Renal cortex interstitium (tissue), 15 donors: Measurements from ENCODE around the gene TNFAIP3. TPM values are rescaled to one million over a fixed set of nuclear protein-coding genes. Genes with fewer than 3 reads are reported as not detected.
"Not testable (repeated sequence)": the region's sequence is repeated elsewhere in the genome, so short reads cannot be mapped to it uniquely, and the experiment has no call there.

Experiments
- DNase-seq, 11 donors: peaks; one replicate each; pipeline ENCODE4 v3.0.0-alpha.2; 2013; ENCODE audit warnings: low read depth in 9 of 11, low spot score in 4 of 11; ENCODE audit errors: extremely low read depth in 1 of 11
- long read RNA-seq, 16 experiments: transcript quantifications; one replicate each; lab custom pipeline, GENCODE V29; 2026
- polyA plus RNA-seq, 3 donors: library from polyadenylated mRNA; unstranded; fragments of 120-200 nt; gene quantifications; one replicate each; pipeline ENCODE4 v1.2.1, GENCODE V29; 2013; ENCODE audit not compliant: insufficient read length in 3 of 3

Gene TNFAIP3
- 10 to 100 TPM in 1 of 3 donors, 1 to 10 TPM in 2; 7.7 to 11.3 (median 7.9) TPM for polyA plus RNA-seq
- long read RNA-seq, donor 1, partial matches to known transcripts: 0 of 1 reads
- long read RNA-seq, donor 1, other reads (novel, unspliced or antisense): 0 of 1 reads
- long read RNA-seq, donor 2: 0 reads
- long read RNA-seq, donor 3: 0 reads
- long read RNA-seq, donor 4, full-length matches to known transcripts: 1 of 1 reads
- long read RNA-seq, donor 4, partial matches to known transcripts: 0 of 1 reads
- long read RNA-seq, donor 4, other reads (novel, unspliced or antisense): 0 of 1 reads
- long read RNA-seq, donor 5: 0 reads
- long read RNA-seq, donor 6: 0 reads
- long read RNA-seq, donor 7: 0 reads
- long read RNA-seq, donor 8: 0 reads
- long read RNA-seq, donor 9: 0 reads
- long read RNA-seq, donor 10: 0 reads
- long read RNA-seq, donor 11, full-length matches to known transcripts: 2 of 2 reads
- long read RNA-seq, donor 11, partial matches to known transcripts: 0 of 2 reads
- long read RNA-seq, donor 11, other reads (novel, unspliced or antisense): 0 of 2 reads
- long read RNA-seq, donor 12, partial matches to known transcripts: 0 of 1 reads
- long read RNA-seq, donor 12, other reads (novel, unspliced or antisense): 0 of 1 reads
- long read RNA-seq, donor 13: 0 reads
- long read RNA-seq, donor 14, full-length matches to known transcripts: 1 of 1 reads
- long read RNA-seq, donor 14, partial matches to known transcripts: 0 of 1 reads
- long read RNA-seq, donor 14, other reads (novel, unspliced or antisense): 0 of 1 reads
- long read RNA-seq, donor 15: 0 reads
- long read RNA-seq, donor 16, full-length matches to known transcripts: 4 of 4 reads
- long read RNA-seq, donor 16, partial matches to known transcripts: 0 of 4 reads
- long read RNA-seq, donor 16, other reads (novel, unspliced or antisense): 0 of 4 reads

DNA sequence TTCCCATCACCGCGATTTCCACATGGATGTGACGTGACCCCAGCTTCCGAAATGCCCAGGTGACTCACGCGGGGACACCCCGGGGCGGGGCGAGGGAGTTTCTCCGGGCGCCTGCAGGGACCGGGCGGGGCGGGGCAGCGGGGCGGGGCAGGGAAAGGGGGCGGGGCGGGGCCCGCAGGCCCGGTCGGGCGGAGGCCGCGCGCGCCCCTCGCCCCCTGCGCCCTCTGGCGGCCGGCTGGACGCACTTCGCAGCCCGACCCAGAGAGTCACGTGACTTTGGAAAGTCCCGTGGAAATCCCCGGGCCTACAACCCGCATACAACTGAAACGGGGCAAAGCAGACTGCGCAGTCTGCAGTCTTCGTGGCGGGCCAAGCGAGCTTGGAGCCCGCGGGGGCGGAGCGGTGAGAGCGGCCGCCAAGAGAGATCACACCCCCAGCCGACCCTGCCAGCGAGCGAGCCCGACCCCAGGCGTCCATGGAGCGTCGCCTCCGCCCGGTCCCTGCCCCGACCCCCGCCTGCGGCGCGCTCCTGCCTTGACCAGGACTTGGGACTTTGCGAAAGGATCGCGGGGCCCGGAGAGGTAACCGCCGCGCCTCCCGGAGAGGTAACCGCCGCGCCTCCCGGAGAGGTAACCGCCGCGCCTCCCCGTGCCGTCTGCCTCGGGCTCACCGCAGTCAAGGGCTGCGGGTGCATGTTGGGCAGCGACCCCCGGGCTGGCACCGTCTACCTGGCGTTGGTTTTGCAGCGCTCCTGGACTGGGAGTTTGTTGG is at the start of gene TNFAIP3:
TNFAIP3 (plus strand) TSS at position 346 of the 771 bp plus-strand sequence. CDS start 3,969 bp downstream, outside the sequence.
- DNase-seq: peak; percentile 74 to 89 (median 87)

DNA sequence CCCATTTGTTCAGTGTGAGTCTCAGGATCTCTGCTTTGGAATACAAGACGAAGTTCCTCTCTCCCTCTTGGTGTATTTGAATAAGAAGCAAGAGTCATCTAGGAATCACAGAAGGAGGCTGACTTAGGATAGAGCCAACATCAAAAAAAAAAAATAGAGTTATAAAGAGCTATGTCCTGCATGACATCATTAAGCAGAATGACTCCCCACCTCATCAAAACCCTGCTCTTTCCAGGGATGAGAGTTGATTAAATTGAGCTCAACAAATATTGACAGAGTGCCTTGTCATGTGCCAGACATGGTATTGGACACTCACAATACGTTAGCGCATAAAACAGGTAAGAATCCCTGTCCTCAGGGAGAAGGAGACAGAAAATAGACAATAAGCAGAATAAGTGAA is 48.6 kb upstream of the TNFAIP3 start:
- no peak for DNase-seq

DNA sequence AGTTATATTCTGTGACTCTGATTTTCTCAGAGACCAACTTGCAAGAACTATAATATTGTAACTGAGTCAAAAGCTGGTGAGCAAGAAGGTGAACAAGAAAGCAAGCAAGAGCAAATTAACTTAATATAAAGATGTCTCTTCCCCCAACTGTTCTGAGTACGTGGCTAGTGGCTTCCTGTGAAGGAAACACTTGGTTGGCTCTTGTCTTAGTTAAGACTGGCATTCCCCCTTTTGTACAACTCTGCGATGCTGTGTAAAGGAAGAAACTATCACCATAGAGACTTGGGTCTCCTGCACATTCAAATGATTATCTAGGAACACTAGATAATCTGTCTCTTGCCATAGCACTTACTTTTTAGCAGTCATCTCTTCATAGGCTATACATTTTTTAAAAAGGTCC is 47.3 kb upstream of the TNFAIP3 start:
- no peak for DNase-seq

DNA sequence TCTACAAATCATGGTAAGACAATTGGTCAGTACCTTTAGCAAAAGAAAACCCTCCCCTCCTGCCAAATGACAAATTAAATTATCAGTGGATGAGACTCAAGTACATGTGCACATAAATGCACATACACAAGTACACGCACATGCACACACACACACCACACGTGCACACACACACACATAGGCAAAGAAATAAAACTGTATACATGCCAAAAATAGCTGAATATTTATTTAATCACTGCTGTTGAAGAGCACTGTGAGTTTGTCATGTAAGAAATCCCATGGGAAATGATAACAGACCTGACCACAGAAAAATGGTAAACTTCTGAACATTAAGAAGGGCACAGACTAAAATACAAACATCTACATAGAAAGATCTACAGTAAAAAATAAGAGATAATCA is 46.6 kb upstream of the TNFAIP3 start:
- DNase-seq: no peak

DNA sequence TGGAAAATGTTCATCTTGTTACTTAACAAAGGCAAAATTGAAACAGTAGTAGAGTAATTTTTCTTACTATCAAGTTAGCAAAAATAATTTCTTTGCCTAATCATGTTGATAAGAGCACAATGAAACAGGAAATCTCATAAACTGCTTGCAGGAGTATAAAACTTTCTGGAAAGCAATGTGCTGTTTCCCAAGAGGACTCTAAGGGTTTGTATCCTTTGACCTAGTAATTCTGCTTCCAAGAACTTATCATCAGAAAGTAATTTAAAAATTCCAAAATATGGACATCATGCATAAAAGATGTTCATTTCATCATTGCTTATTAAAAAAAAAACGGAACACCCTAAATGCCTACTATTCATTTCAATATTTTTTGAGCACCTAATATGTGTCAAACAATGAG is 46.1 kb upstream of the TNFAIP3 start:
- DNase-seq: no peak

DNA sequence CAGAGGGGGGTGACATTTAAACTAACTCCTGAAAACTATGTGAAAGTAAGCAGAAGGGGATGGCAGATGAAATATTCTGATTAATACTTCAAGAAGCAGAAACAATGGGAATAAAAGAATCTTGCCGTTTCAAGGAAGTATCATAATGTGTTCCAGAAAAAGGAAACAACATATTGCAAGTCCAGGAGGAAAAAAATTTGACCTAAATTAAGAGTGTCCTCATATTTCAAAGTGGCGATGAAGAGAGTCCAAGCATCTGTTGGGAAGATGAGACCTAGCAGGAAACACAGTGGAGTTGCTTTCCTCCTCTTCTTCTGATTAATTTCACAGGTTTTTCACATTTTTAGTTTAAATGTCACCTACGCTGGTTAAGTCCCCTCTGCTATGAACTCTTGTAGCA is 45.6 kb upstream of the TNFAIP3 start:
- DNase-seq: no peak

DNA sequence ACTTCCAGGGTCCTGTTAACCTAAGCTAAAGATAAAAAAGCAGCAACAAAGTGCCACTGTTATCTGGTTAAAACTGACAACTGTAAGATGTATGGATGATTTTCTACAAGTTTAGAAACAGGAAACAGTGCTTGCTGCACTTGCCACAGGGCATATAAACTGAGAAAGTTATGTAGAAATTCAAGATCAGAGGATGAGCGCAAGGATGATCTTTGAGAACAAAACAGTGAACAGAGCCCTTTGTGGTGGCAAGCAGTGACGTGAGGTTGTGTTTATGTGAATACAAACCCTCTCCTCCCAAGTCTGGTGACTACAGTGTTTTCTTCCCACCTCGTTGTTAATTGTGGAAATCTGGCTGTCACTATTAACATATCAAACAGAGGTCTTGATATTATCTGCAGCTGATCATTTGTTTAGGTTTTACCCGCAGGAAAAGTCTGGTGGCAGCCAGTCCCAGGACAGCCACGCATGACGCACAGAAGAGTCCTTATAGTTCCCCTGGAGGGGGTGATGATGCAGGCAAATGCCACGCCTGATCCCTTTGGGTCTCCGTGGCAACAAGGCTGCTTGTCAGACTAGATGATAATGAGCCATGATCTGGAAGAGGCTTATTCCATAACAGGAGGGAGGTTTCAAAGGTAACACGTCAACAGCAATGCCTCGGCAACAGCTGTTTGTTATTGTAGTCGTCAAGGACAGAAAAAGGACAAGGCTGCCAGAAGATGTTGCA is 43.1 kb upstream of the TNFAIP3 start:
- no peak for DNase-seq

DNA sequence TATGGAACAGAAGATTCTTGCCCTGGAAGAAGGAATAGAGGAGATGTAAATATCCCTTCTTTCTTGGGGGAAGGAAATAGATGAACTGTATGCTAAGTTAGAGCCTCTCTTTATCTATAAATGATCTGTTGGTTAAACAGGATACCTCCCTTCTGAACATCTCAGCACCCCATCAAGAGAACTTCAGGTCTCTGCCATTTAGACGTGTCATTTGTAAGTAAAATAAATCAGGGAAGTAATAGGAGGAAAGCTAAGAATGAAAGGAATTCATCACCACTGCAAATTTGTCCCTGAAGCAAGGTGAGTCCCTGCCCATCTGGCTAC is 42.5 kb upstream of the TNFAIP3 start:
- DNase-seq: no peak

DNA sequence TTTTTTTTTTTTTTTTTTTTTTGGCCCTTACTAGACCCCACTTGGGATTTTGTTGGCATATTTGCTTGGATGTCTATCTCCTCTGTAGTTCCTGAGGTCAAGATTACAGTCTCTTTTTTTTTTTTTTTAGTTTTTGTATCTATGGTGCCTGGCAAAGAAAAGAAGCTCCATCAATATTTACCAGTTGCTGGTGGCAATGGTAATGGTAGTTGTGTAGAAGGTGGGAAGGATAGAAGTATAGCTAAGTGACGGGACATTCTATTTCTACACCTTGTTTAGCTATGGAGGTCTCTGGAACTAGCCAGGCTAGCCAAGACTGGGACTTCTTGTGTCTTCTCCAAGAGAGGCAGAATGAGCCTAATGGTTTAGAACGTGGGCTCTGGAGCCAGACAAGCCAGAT is 42.2 kb upstream of the TNFAIP3 start:
- DNase-seq: no peak

DNA sequence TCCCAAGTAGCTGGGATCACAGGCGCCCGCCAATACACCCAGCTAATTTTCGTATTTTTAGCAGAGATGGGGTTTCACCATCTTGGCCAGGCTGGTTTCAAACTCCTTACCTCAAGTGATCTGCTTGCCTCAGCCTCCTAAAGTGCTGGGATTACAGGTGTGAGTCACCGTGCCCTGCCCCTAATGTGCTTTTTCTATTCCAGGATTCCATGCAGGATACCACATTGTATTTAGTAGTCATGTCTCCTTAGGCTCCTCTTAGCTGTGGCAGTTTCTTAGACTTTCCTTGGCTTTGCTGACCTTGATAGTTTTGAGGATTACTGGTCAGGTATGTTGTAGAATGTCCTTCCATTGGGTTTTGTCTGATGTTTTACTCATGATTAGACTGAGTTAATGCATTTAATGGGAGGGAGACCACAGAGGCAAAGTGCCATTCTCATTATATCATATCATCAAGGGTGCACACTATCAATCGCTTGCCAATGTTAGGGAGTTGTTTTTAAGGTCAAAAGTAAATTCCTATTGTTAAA is 39.6 kb upstream of the TNFAIP3 start:
- no peak for DNase-seq

DNA sequence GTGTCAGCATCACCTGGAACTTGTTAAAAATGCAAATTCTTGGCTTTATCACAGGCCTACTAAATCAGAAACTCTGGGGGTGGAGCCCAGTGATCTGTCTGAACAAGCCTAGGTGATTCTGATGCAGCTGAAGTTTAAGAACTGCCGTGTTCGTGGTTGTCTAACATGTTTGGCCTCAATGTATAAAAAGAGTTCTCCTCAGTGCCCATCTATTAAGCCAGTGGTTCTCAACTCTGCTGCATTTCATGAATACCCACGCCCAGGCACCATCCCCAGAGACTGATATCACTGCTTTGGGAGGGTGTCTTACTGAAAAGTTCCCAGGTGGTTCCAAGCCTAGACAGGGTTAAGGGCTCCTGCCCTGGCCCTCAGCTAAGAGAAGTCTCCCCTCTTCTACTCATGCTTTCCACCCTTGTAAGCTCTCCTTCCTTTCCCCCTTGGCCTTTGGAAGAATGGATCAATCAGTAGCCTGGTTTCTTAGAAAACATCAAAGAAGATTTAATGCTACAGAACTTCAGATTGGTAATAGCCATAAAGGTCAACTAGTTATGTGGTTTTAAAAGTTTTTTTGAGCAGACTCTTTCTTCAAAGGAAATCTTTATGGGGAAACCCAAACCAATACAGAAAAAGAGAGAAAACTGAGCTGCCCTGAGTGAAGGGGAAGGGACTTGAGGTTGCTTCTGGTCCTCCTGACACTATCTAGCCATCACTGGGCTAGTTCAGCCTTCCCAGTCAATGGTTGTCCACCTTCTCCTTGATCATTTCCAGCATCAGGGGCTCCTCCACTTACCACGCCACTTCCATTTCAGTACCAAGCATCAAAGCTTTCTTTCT is 38.9 kb upstream of the TNFAIP3 start:
- no peak for DNase-seq

DNA sequence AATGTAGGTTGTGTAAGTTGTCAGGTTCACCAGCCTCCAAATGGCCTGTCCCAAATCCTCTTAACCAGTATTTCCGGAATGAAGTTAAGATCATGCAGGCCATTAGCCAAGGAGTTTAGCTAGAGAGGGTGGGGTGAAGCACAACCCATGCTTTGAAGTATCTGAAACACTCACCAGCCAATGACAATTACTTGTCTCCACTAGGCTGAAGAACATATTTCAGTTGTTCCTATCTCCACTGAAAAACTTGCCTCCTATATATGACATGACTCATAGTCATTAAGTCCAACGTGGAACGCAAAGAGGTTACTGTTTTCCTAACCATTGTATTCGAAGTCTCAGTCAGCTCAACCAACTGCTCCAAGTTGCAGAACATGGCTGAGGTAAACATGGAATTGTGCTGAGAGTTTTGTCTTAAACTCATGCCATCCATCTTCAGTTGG is 37.4 kb upstream of the TNFAIP3 start:
- DNase-seq: no peak

DNA sequence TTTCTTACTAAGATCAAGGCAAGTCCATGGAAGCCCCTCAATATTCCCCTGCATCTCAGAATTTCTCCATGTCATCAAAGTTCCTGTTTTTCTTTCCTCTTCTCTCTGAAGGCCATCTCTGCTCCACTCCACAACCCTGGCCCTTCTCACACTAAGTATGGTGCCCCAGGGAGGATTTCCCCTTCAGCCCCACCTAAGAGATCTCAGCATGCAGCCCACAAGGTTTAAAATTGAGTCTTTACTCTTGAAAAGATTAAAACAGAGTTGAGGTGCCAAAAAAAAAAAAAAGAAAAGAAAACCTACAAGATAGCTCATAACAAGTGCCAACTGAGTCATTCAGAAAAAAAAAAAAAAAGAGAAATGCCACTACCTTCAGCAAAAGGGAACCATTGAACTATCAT is 36.5 kb upstream of the TNFAIP3 start:
- DNase-seq: no peak

DNA sequence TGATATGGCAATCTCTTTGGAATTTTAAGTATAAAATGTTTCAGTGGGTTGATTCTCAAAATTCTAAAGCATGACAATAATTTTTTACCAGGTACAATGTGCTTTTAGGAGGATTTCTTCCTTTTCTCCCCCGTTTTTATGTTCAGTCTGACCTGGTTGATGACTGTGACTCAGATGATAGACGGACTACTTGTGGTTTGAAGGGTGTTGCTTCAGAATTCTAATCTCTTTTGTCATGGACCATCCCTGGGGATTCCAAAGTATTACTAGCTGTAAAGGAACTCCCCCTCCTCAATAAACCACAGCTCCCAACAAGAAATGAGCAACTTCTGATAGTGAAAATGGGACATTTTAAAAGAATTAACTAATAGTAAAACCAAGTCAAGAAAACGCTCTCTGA is 34.9 kb upstream of the TNFAIP3 start:
- no peak for DNase-seq

DNA sequence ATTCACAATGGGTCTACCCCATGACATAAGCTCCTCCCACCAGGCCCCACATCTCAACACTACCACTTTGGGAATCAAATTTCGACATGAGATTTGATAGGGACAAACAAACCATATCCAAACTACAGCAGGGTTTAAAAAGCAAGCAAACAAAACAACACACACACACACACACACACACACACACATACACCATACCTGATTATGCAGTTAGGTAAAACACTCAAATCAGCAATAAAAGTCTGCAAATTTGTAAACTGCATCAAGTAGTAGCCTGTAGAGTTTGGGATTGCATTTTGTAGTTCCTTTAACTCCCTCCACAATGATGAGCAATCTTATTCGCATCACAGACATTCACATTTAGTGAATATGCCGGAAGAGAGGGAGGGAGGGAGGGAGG is 32.6 kb upstream of the TNFAIP3 start:
- no peak for DNase-seq

DNA sequence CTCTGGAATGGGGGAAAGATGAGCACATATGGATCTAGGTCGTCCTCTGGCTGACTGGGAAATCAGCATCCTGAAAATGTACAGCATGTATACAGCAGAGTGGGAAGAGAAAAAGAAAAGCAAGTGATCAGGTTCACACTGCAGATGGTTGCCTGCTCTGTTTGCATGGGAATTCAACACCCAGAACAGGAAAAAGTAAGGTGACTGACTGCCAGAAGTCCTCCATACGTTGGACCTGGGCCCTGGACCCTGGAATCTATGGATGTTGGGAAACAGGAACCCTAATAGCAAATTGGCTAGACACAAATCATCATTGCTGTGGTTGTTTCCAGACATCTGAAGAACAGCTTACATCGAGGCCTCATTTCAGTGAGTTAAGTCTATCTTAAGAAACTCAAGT is 30.3 kb upstream of the TNFAIP3 start:
- DNase-seq: no peak

DNA sequence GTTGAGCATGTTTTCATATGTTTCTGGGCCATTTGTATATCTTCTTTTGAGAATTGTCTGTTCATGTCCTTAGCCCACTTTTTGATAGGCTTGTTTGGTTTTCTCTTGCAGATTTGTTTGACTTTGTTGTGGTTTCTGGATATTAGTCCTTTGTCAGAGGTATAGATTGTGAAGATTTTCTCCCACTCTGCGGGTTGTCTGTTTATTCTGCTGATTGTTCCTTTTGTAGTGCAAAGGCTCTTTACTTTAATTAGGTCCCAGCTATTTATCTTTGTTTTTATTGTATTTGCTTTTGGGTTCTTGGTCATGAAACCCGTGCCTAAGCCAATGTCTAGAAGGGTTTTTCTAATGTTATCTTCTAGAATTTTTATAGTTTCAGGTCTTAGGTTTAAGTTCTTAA is 29.0 kb upstream of the TNFAIP3 start:
- DNase-seq: not testable (repeated sequence)

DNA sequence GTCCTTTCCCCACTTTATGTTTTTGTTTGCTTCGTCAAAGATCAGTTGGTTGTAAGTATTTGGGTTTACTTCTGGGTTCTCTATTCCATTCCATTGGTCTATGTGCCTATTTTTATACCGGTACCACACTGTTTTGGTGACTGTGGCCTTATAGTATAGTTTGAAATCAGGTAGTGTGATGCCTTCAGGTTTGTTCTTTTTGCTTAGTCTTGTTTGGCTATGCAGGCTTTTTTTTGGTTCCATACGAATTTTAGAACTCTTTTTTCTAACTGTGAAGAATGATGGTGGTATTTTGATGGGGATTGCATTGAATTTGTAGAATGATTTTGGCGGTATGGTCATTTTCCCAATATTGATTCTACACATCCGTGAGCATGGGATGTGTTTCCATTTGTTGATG is 28.5 kb upstream of the TNFAIP3 start:
- not testable (repeated sequence) for DNase-seq
